Neural cell (in vitro differentiated cells): ENCODE measurements around the gene BTNL3. TPM values are rescaled to one million over a fixed set of nuclear protein-coding genes. Genes with fewer than 3 reads are reported as not detected.

ENCODE experiments used
- H2AFZ ChIP-seq: fragments of 200-600, 300-800 bp; sonication (generic), shearing (Covaris generic); 2 replicates; pipeline ENCODE4 v1.6.0; 2014; ENCODE audit warnings: low read depth, mild to moderate bottlenecking, antibody characterized with exemption, low read length, moderate library complexity
- H3F3A ChIP-seq: fragments of 200-600 bp; shearing (Covaris generic); 2 replicates; pipeline ENCODE4 v1.6.1; 2016; ENCODE audit warnings: mild to moderate bottlenecking, moderate library complexity, mixed read lengths, antibody characterized with exemption, low read length; ENCODE audit not compliant: insufficient read depth, poor library complexity, severe bottlenecking
- H3K27ac ChIP-seq: fragments of 200-600, 300-800 bp; sonication (generic), shearing (Covaris generic); 2 replicates; pipeline ENCODE4 v1.5.1; 2014; ENCODE audit warnings: mild to moderate bottlenecking, low read length, moderate library complexity
- H3K27me3 ChIP-seq: fragments of 300-800, 200-600 bp; sonication (generic), shearing (Covaris generic); 2 replicates; pipeline ENCODE4 v1.6.0; 2014; ENCODE audit warnings: mild to moderate bottlenecking, low read depth, low read length, moderate library complexity; ENCODE audit not compliant: insufficient read depth
- H3K36me3 ChIP-seq: fragments of 300-800, 200-600 bp; sonication (generic), shearing (Covaris generic); 2 replicates; pipeline ENCODE4 v1.5.1; 2014; ENCODE audit warnings: mild to moderate bottlenecking, antibody characterized with exemption, low read length, moderate library complexity; ENCODE audit not compliant: insufficient read depth
- H3K4me2 ChIP-seq: fragments of 300-800, 200-600 bp; sonication (generic), shearing (Covaris generic); 2 replicates; pipeline ENCODE4 v1.6.0; 2014; ENCODE audit warnings: mild to moderate bottlenecking, low read length
- H3K4me3 ChIP-seq: fragments of 300-800, 200-600 bp; sonication (generic), shearing (Covaris generic); 2 replicates; pipeline ENCODE4 v1.5.1; 2014; ENCODE audit warnings: mild to moderate bottlenecking, low read length, moderate library complexity
- H3K79me2 ChIP-seq: fragments of 200-600 bp; shearing (Covaris generic); replicated peaks from 2 replicates; pipeline ENCODE4 v1.6.0; 2014; ENCODE audit warnings: mild to moderate bottlenecking, low read length, moderate library complexity; ENCODE audit not compliant: insufficient read depth
- H3K9ac ChIP-seq: fragments of 300-800, 200-600 bp; sonication (generic), shearing (Covaris generic); 2 replicates; pipeline ENCODE4 v1.6.1; 2016; ENCODE audit warnings: mild to moderate bottlenecking, low read length, mixed read lengths
- H3K9me2 ChIP-seq: fragments of 200-600 bp; shearing (Covaris generic); 2 replicates; pipeline ENCODE4 v1.6.1; 2016; ENCODE audit warnings: mild to moderate bottlenecking, low read length, mixed read lengths; ENCODE audit not compliant: insufficient read depth
- H3K9me3 ChIP-seq: fragments of 200-600, 300-800 bp; sonication (generic), shearing (Covaris generic); 2 replicates; pipeline ENCODE4 v1.6.1; 2016; ENCODE audit warnings: mild to moderate bottlenecking, mixed run types, low read length, moderate library complexity, mixed read lengths
- H4K20me1 ChIP-seq: fragments of 200-600 bp; shearing (Covaris generic); 2 replicates; pipeline ENCODE4 v1.6.1; 2016; ENCODE audit warnings: mild to moderate bottlenecking, mixed run types; ENCODE audit not compliant: insufficient read depth
- EP300 ChIP-seq: fragments of 450-650 bp; conservative IDR thresholded peaks from 2 replicates; pipeline ENCODE4 v1.6.1; 2014; ENCODE audit warnings: antibody characterized with exemption, mild to moderate bottlenecking, moderate library complexity; ENCODE audit not compliant: poor library complexity, severe bottlenecking
- EZH2 ChIP-seq: fragments of 200-600, 300-800 bp; shearing (Covaris generic), sonication (generic); IDR thresholded peaks from 2 replicates; pipeline ENCODE4 v1.6.1; 2014; ENCODE audit warnings: antibody characterized with exemption, low read length, borderline replicate concordance, mild to moderate bottlenecking; ENCODE audit not compliant: insufficient read depth, poor library complexity, severe bottlenecking
- MXI1 ChIP-seq: fragments of 450-650 bp; conservative IDR thresholded peaks from 2 replicates; pipeline ENCODE4 v1.6.1; 2014; ENCODE audit warnings: antibody characterized with exemption, mild to moderate bottlenecking; ENCODE audit not compliant: poor library complexity, severe bottlenecking
- POLR2AphosphoS5 ChIP-seq: IDR thresholded peaks from 2 replicates; pipeline ENCODE4 v1.6.1; 2012
- RAD21 ChIP-seq: fragments of 450-650 bp; conservative IDR thresholded peaks from 2 replicates; pipeline ENCODE4 v1.6.1; 2014; ENCODE audit warnings: antibody characterized with exemption, mild to moderate bottlenecking, moderate library complexity
- REST ChIP-seq: IDR thresholded peaks from 2 replicates; pipeline ENCODE4 v1.6.1; 2012; ENCODE audit warnings: borderline replicate concordance
- SMC3 ChIP-seq: fragments of 450-650 bp; conservative IDR thresholded peaks from 2 replicates; pipeline ENCODE4 v1.6.1; 2014; ENCODE audit warnings: antibody characterized with exemption, mild to moderate bottlenecking, moderate library complexity; ENCODE audit not compliant: poor library complexity
- TAF1 ChIP-seq: IDR thresholded peaks from 2 replicates; pipeline ENCODE4 v1.6.1; 2012; ENCODE audit warnings: low read depth
- polyA plus RNA-seq: library from polyadenylated mRNA; depleted of rRNA; stranded (reverse); fragments of >200 nt; gene quantifications from 2 replicates; pipeline ENCODE4 v1.2.3, GENCODE V29; 2014
- TF ChIP-seq, protein P1 (sequence below): fragments of 450-650 bp; IDR thresholded peaks from 2 replicates; pipeline ENCODE4 v1.5.1; 2014; ENCODE audit warnings: antibody characterized with exemption, mild to moderate bottlenecking, moderate library complexity; ENCODE audit not compliant: poor library complexity, severe bottlenecking

BTNL3 gene
- polyA plus RNA-seq, 1 donor from 2014 or later, result not detected

GRCh38 chr5:181001947-181002346 lies 13.3 kb downstream of the BTNL3 start:
- Histone ChIP-seq H3K9me2 (no peaks in the 10 kb centered on the region), H2AFZ (no peak overlapping the region), H3K9me3 (no peaks in the 10 kb centered on the region), H3K79me2 (no peaks in the 10 kb centered on the region), H3K27me3 (no peaks in the 10 kb centered on the region), H3K27ac (no peak overlapping the region), H3F3A (no peaks in the 10 kb centered on the region), H3K4me2 (no peak overlapping the region), H3K9ac (no peak overlapping the region), H4K20me1 (no peaks in the 10 kb centered on the region), H3K36me3 (no peaks in the 10 kb centered on the region), H3K4me3 (no peak overlapping the region)
- TF ChIP-seq, protein P1, sequence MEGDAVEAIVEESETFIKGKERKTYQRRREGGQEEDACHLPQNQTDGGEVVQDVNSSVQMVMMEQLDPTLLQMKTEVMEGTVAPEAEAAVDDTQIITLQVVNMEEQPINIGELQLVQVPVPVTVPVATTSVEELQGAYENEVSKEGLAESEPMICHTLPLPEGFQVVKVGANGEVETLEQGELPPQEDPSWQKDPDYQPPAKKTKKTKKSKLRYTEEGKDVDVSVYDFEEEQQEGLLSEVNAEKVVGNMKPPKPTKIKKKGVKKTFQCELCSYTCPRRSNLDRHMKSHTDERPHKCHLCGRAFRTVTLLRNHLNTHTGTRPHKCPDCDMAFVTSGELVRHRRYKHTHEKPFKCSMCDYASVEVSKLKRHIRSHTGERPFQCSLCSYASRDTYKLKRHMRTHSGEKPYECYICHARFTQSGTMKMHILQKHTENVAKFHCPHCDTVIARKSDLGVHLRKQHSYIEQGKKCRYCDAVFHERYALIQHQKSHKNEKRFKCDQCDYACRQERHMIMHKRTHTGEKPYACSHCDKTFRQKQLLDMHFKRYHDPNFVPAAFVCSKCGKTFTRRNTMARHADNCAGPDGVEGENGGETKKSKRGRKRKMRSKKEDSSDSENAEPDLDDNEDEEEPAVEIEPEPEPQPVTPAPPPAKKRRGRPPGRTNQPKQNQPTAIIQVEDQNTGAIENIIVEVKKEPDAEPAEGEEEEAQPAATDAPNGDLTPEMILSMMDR, result no peak
- TF ChIP-seq REST, result no peak
- no peak for TF ChIP-seq TAF1
- no peak for TF ChIP-seq EP300
- TF ChIP-seq EZH2, result no peak
- no peak for TF ChIP-seq SMC3
- TF ChIP-seq MXI1, result no peak
- no peak for TF ChIP-seq RAD21
- TF ChIP-seq POLR2AphosphoS5, result no peak

- Histone ChIP-seq H3F3A (no peaks in the 10 kb centered on the region), H3K4me2 (no peak overlapping the region), H4K20me1 (no peaks in the 10 kb centered on the region), H3K9ac (no peak overlapping the region), H3K27me3 (no peaks in the 10 kb centered on the region), H3K27ac (no peak overlapping the region), H3K9me3 (no peaks in the 10 kb centered on the region), H2AFZ (no peak overlapping the region), H3K9me2 (no peaks in the 10 kb centered on the region), H3K4me3 (no peak overlapping the region), H3K36me3 (no peaks in the 10 kb centered on the region), H3K79me2 (no peaks in the 10 kb centered on the region)
- no peak for TF ChIP-seq SMC3
- TF ChIP-seq EP300, result no peak
- TF ChIP-seq TAF1, result no peak
- no peak for TF ChIP-seq RAD21
- TF ChIP-seq POLR2AphosphoS5, result no peak
- TF ChIP-seq REST, result no peak
- TF ChIP-seq, protein P1, result no peak
- TF ChIP-seq EZH2, result no peak
- no peak for TF ChIP-seq MXI1
Measured at GRCh38 chr5:181005791-181006190, 17.1 kb downstream of the BTNL3 start.
